Measurements from ENCODE around the gene ZNF385C.

The ZNF385C gene

DNA sequence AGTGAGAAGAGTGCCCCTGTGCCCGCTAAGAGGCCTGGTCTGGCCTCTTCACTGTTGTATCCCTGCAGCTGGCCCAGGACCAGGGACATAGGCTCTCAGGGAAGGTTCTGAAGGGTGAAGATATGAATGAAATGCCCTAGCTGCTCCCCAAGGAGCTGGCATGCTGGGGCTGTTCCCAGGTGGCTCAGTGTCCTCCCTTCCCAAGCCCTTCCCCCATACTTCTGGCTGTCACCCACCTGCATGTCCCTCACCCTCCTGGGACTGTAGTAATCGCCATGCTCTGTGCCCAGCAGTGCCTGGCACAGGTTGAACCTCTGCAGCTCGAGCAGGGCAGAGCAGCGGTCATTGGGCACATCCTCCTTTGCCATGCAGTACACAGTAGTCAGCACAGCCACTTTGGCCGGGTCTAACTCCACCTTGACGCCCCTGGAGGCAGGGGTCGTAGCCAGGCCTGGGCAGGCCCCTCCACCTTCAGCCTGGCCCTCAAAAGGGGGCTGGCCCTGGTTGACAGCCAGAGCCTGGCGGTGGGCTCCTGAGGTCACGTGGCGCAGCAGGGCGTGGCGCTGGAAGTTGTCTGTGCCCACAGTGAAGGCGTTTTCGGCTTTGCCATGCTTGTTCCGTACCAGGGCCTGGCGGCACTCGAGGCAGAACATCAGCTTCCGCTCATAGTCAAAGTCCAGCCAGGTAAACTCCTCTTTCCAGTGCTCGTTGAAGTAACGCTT is 55.5 kb downstream of the ZNF385C start:
- Histone ChIP-seq H3K18ac (ENCODE audit: low read length) (no peak overlapping the region), H3K4me2 (ENCODE audit: low read length) (no peak overlapping the region), H3K79me2 (ENCODE audit: control insufficient read depth, insufficient read depth, low read length) (no peaks in the 10 kb centered on the region), H4K5ac (ENCODE audit: low read length) (no peak overlapping the region), H3K79me1 (ENCODE audit: low read length) (no peaks in the 10 kb centered on the region), H3K23ac (ENCODE audit: low read length) (no peak overlapping the region), H3K27me3 (ENCODE audit: insufficient read depth, low read length, poor library complexity) (no peaks in the 10 kb centered on the region), H3K4me3 (ENCODE audit: low read length) (no peak overlapping the region), H2AK5ac (ENCODE audit: low read length) (no peak overlapping the region), H3K56ac (ENCODE audit: low read length) (no peak overlapping the region), H3K27ac (ENCODE audit: low read depth, low read length) (no peak overlapping the region), H2BK15ac (replicated peaks; ENCODE audit: low read depth) (no peak overlapping the region), H2BK120ac (ENCODE audit: low read depth, low read length) (no peak overlapping the region), H2BK5ac (ENCODE audit: low read length) (no peak overlapping the region), H3K9ac (ENCODE audit: low read length) (no peak overlapping the region), H3K4ac (ENCODE audit: low read depth, low read length) (no peak overlapping the region), H4K8ac (ENCODE audit: low read depth, low read length) (no peak overlapping the region), H3K36me3 (ENCODE audit: control insufficient read depth, insufficient read depth, low read length) (no peaks in the 10 kb centered on the region), H3K4me1 (ENCODE audit: control insufficient read depth, low read depth, low read length) (no peaks in the 10 kb centered on the region)
- DNase-seq, result no peak
- WGBS (ENCODE audit: extremely low coverage, insufficient coverage, low lambda C conversion rate), result no CpG with 5 or more reads among the region's 20 CpGs

DNA sequence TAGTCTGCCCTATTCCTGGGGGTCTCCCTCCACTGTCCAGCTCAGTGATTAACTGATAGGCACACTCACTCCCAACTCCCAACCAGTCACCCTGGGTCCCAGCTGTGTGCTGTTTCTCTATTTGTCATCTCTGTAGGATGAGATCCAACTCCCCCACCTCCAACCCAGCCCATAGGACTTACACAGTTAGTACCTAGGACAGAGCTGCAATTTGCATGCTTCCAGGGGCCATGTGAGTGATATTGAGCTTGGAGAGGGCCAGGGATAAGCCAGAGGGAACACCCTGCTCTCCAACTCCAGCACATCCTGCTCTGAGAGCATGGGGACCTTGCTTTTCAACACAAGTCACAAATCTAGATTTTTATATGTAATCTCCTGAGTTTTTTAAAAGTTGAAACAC is 56.7 kb downstream of the ZNF385C start:
- H3K18ac ChIP-seq (ENCODE audit: low read length), result no peak overlapping the region
- no peak overlapping the region for H4K8ac ChIP-seq (ENCODE audit: low read depth, low read length)
- no peaks in the 10 kb centered on the region for H3K79me1 ChIP-seq (ENCODE audit: low read length)
- H3K9ac ChIP-seq (ENCODE audit: low read length), result no peak overlapping the region
- H3K4me1 ChIP-seq (ENCODE audit: control insufficient read depth, low read depth, low read length), result no peaks in the 10 kb centered on the region
- no peak overlapping the region for H3K4ac ChIP-seq (ENCODE audit: low read depth, low read length)
- H3K56ac ChIP-seq (ENCODE audit: low read length), result no peak overlapping the region
- no peaks in the 10 kb centered on the region for H3K27me3 ChIP-seq (ENCODE audit: insufficient read depth, low read length, poor library complexity)
- DNase-seq, result no peak
- H3K79me2 ChIP-seq (ENCODE audit: control insufficient read depth, insufficient read depth, low read length), result no peaks in the 10 kb centered on the region
- H2BK120ac ChIP-seq (ENCODE audit: low read depth, low read length), result no peak overlapping the region
- H3K4me2 ChIP-seq (ENCODE audit: low read length), result no peak overlapping the region
- H2BK5ac ChIP-seq (ENCODE audit: low read length), result no peak overlapping the region
- no peak overlapping the region for H4K5ac ChIP-seq (ENCODE audit: low read length)
- H3K27ac ChIP-seq (ENCODE audit: low read depth, low read length), result no peak overlapping the region
- H2AK5ac ChIP-seq (ENCODE audit: low read length), result no peak overlapping the region
- no peak overlapping the region for H2BK15ac ChIP-seq (replicated peaks; ENCODE audit: low read depth)
- H3K36me3 ChIP-seq (ENCODE audit: control insufficient read depth, insufficient read depth, low read length), result no peaks in the 10 kb centered on the region
- no peak overlapping the region for H3K23ac ChIP-seq (ENCODE audit: low read length)
- H3K4me3 ChIP-seq (ENCODE audit: low read length), result no peak overlapping the region

DNA sequence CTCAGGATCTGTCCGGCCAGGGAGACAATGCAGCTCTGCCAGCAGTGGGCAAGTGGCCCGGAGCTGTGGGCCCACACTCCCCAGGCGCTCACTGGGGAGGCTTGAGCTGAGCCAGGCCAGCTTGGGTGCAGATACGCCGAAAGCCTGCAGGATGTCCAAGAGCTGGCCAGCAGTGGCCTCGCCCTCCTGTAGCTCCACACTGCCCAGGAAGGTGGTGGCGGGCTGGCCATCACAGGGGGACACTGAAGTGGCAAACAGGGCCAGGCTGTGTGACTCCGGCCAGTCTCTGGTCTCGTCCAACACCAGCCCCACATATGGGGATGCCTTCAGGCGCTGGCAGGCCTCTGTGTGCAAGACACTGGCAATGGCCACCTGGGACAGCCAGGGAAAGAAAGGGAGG is 57.5 kb downstream of the ZNF385C start:
- H3K18ac ChIP-seq (ENCODE audit: low read length), result no peak overlapping the region
- H4K8ac ChIP-seq (ENCODE audit: low read depth, low read length), result no peak overlapping the region
- no peak overlapping the region for H2BK120ac ChIP-seq (ENCODE audit: low read depth, low read length)
- no peak overlapping the region for H3K4me2 ChIP-seq (ENCODE audit: low read length)
- H3K4ac ChIP-seq (ENCODE audit: low read depth, low read length), result no peak overlapping the region
- no peak overlapping the region for H4K5ac ChIP-seq (ENCODE audit: low read length)
- H2AK5ac ChIP-seq (ENCODE audit: low read length), result no peak overlapping the region
- H3K9ac ChIP-seq (ENCODE audit: low read length), result no peak overlapping the region
- no peak overlapping the region for H3K4me3 ChIP-seq (ENCODE audit: low read length)
- H3K36me3 ChIP-seq (ENCODE audit: control insufficient read depth, insufficient read depth, low read length), result no peaks in the 10 kb centered on the region
- no peak overlapping the region for H3K56ac ChIP-seq (ENCODE audit: low read length)
- H2BK15ac ChIP-seq (replicated peaks; ENCODE audit: low read depth), result no peak overlapping the region
- WGBS (ENCODE audit: extremely low coverage, insufficient coverage, low lambda C conversion rate), result no CpG with 5 or more reads among the region's 10 CpGs
- no peak for DNase-seq
- H3K79me2 ChIP-seq (ENCODE audit: control insufficient read depth, insufficient read depth, low read length), result no peaks in the 10 kb centered on the region
- no peaks in the 10 kb centered on the region for H3K27me3 ChIP-seq (ENCODE audit: insufficient read depth, low read length, poor library complexity)
- H3K79me1 ChIP-seq (ENCODE audit: low read length), result no peaks in the 10 kb centered on the region
- H3K23ac ChIP-seq (ENCODE audit: low read length), result no peak overlapping the region
- H2BK5ac ChIP-seq (ENCODE audit: low read length), result no peak overlapping the region
- no peak overlapping the region for H3K27ac ChIP-seq (ENCODE audit: low read depth, low read length)
- no peaks in the 10 kb centered on the region for H3K4me1 ChIP-seq (ENCODE audit: control insufficient read depth, low read depth, low read length)

DNA sequence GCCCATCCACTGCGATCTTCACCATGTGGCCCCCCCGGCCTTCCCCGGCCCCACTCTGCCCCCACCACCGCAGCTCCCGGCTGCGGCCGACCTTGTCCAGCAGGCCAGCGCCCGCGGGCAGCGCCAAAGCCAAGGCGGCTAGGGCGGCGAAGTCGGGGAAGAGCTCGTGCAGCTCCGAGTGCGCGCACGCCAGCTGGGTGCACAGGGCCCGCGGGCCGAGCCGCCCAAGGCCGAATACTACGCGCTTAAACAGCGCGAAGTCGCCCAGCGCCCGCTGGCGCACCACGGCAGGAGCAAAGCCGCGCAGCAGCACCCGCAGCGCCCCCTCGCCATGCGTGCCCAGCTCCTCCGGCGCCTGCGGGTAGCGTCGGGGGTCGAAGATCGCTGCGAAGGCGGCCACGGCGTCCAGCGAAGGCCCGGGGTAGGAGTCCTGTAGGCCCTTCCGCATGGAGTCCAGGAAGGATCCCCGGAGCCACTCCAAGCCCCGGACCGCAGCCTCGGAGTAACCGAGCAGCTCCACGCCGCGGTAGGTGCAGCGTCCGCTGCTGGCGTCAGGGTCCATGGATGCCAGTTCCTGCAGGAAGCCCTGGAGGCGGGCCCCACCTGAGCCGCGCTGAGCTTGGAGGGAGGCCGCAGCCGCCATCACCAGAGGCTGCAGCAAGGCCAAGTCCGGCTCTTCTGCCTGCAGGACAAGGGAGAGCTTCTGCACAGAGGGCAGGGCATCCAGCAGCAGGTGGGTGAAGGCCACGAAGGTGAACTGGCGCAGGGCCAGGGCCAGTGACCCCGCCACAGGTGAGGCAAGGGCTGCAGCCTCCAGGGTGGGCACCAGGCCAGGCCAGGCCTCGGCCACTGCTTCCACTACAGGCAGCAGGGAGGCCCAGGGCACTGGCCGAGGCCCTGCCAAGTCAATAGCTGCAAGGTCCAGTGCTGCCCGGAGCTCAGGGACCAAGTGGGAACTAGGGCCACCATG is 58.2 kb downstream of the ZNF385C start:
- no peaks in the 10 kb centered on the region for H3K27me3 ChIP-seq (ENCODE audit: insufficient read depth, low read length, poor library complexity)
- no peaks in the 10 kb centered on the region for H3K79me2 ChIP-seq (ENCODE audit: control insufficient read depth, insufficient read depth, low read length)
- H3K56ac ChIP-seq (ENCODE audit: low read length), result no peak overlapping the region
- H3K79me1 ChIP-seq (ENCODE audit: low read length), result no peaks in the 10 kb centered on the region
- no peak overlapping the region for H3K18ac ChIP-seq (ENCODE audit: low read length)
- no peak overlapping the region for H2BK120ac ChIP-seq (ENCODE audit: low read depth, low read length)
- no peak overlapping the region for H3K4me3 ChIP-seq (ENCODE audit: low read length)
- H2BK5ac ChIP-seq (ENCODE audit: low read length), result no peak overlapping the region
- H4K5ac ChIP-seq (ENCODE audit: low read length), result no peak overlapping the region
- H2AK5ac ChIP-seq (ENCODE audit: low read length), result no peak overlapping the region
- H3K4ac ChIP-seq (ENCODE audit: low read depth, low read length), result no peak overlapping the region
- no peak for DNase-seq
- H3K9ac ChIP-seq (ENCODE audit: low read length), result no peak overlapping the region
- no peak overlapping the region for H3K23ac ChIP-seq (ENCODE audit: low read length)
- no peak overlapping the region for H3K27ac ChIP-seq (ENCODE audit: low read depth, low read length)
- no peaks in the 10 kb centered on the region for H3K4me1 ChIP-seq (ENCODE audit: control insufficient read depth, low read depth, low read length)
- H4K8ac ChIP-seq (ENCODE audit: low read depth, low read length), result no peak overlapping the region
- H2BK15ac ChIP-seq (replicated peaks; ENCODE audit: low read depth), result no peak overlapping the region
- no peak overlapping the region for H3K4me2 ChIP-seq (ENCODE audit: low read length)
- no CpG with 5 or more reads among the region's 77 CpGs for WGBS (ENCODE audit: extremely low coverage, insufficient coverage, low lambda C conversion rate)
- H3K36me3 ChIP-seq (ENCODE audit: control insufficient read depth, insufficient read depth, low read length), result no peaks in the 10 kb centered on the region

DNA sequence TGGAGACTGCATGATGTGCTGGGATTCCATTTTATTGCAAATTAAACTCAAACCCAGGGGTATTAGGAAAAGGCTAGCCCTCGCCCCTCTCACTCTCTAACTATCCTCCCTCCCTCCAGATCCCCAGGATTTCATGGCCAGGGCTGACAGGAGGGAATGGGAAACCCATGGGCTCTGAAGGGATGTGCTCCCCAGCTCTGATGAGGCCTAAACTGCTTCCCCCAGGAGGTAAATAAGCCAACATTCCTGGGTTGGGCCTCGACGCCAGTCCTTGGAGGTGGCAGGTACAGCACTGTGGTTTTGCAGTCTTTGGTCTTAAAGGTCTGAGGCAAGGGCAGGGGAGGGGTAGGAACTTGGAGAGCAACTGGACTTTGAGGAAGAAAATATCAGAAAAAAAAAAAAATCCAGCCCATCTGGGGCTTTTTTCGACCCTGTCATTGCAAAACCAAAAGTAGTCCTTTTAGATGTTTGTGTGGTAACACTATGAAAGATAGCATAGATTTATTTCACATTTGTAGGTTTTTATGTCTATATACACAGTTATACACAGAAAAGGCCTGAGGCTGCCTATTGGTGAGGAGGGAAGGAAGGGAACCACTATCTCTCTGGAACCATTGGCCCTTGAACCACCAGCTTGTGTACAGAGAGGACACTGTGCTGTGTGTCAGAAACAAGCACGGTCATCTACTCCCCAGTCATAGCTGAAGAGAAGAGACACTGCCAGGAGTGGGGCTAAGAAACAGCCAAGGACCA is 59.9 kb downstream of the ZNF385C start:
- Histone ChIP-seq H3K18ac (ENCODE audit: low read length) (no peak overlapping the region), H3K79me1 (ENCODE audit: low read length) (no peaks in the 10 kb centered on the region), H3K23ac (ENCODE audit: low read length) (no peak overlapping the region), H3K9ac (ENCODE audit: low read length) (no peak overlapping the region), H2AK5ac (ENCODE audit: low read length) (no peak overlapping the region), H3K27me3 (ENCODE audit: insufficient read depth, low read length, poor library complexity) (no peaks in the 10 kb centered on the region), H3K4me2 (ENCODE audit: low read length) (no peak overlapping the region), H3K27ac (ENCODE audit: low read depth, low read length) (no peak overlapping the region), H3K79me2 (ENCODE audit: control insufficient read depth, insufficient read depth, low read length) (no peaks in the 10 kb centered on the region), H3K56ac (ENCODE audit: low read length) (no peak overlapping the region), H3K36me3 (ENCODE audit: control insufficient read depth, insufficient read depth, low read length) (no peaks in the 10 kb centered on the region), H3K4ac (ENCODE audit: low read depth, low read length) (no peak overlapping the region), H3K4me3 (ENCODE audit: low read length) (no peak overlapping the region), H2BK15ac (replicated peaks; ENCODE audit: low read depth) (no peak overlapping the region), H2BK120ac (ENCODE audit: low read depth, low read length) (no peak overlapping the region), H3K4me1 (ENCODE audit: control insufficient read depth, low read depth, low read length) (no peaks in the 10 kb centered on the region), H4K8ac (ENCODE audit: low read depth, low read length) (no peak overlapping the region), H4K5ac (ENCODE audit: low read length) (no peak overlapping the region), H2BK5ac (ENCODE audit: low read length) (no peak overlapping the region)
- WGBS (ENCODE audit: extremely low coverage, insufficient coverage, low lambda C conversion rate), result no CpG with 5 or more reads among the region's 5 CpGs
- DNase-seq, result no peak

Data from mesendoderm (in vitro differentiated cells).